GM12878 (cell line): ENCODE results near the gene CA11. TPM values are rescaled to one million over a fixed set of nuclear protein-coding genes. Genes with fewer than 3 reads are reported as not detected.

Experiments
- BHLHE40 ChIP-seq, 2 experiments: fragments of 450-650 bp in 1 of 2; IDR thresholded peaks; 2 replicates each; pipeline ENCODE4 v1.6.1; 2011 to 2017; ENCODE audit warnings: low read depth in 2 of 2, borderline replicate concordance in 1 of 2, improper control_type of control experiment in 1 of 2, low read length in 1 of 2, mild to moderate bottlenecking in 1 of 2
- DPF2 ChIP-seq: fragments of 450-650 bp; IDR thresholded peaks from 2 replicates; pipeline ENCODE4 v1.6.1; 2017; ENCODE audit warnings: mild to moderate bottlenecking
- FOS ChIP-seq: IDR thresholded peaks from 3 replicates; pipeline ENCODE4 v1.6.1; 2011; ENCODE audit warnings: borderline replicate concordance; ENCODE audit not compliant: insufficient read length; ENCODE audit errors: extremely low read depth
- KDM1A ChIP-seq: fragments of 200-600 bp; sonication (generic); IDR thresholded peaks from 2 replicates; pipeline ENCODE4 v1.6.1; 2016; ENCODE audit warnings: borderline replicate concordance
- MYC ChIP-seq: IDR thresholded peaks from 2 replicates; pipeline ENCODE4 v1.6.1; 2011; ENCODE audit warnings: mild to moderate bottlenecking, low read length, moderate library complexity, inconsistent platforms; ENCODE audit not compliant: insufficient read depth, insufficient replicate concordance, insufficient read length, severe bottlenecking
- NFIC ChIP-seq: IDR thresholded peaks from 2 replicates; pipeline ENCODE4 v1.6.1; 2012; ENCODE audit warnings: low read depth, mild to moderate bottlenecking, inconsistent platforms, low read length, moderate library complexity
- NFXL1 ChIP-seq: fragments of 450-650 bp; IDR thresholded peaks from 2 replicates; pipeline ENCODE4 v1.6.1; 2017; ENCODE audit warnings: antibody characterized with exemption, mild to moderate bottlenecking, borderline replicate concordance
- PAX5 ChIP-seq: IDR thresholded peaks from 2 replicates; pipeline ENCODE4 v1.6.1; 2011; ENCODE audit warnings: low read depth, low read length, borderline replicate concordance
- STAT3 ChIP-seq: IDR thresholded peaks from 2 replicates; pipeline ENCODE4 v1.6.1; 2011; ENCODE audit warnings: low read depth, low read length, improper control_type of control experiment
- SUPT20H ChIP-seq: IDR thresholded peaks from 2 replicates; pipeline ENCODE4 v1.6.1; 2011; ENCODE audit warnings: low read depth, mild to moderate bottlenecking, low read length, moderate library complexity, borderline replicate concordance; ENCODE audit not compliant: control insufficient read depth
- ZBTB40 ChIP-seq: fragments of 450-650 bp; IDR thresholded peaks from 2 replicates; pipeline ENCODE4 v1.6.1; 2016; ENCODE audit warnings: mild to moderate bottlenecking, moderate library complexity, borderline replicate concordance
- polyA plus RNA-seq, 11 experiments: library from polyadenylated mRNA; depleted of rRNA in 4 of 11; unstranded in 6 of 11; stranded (reverse) in 5 of 11; fragments of >200 nt; fragmentation: Nextera tagmentation in 4 of 11; fragmentation: Illumina TruSeq in 1 of 11; extraction: Ambion mirVana in 4 of 11; extraction: Trizol in 1 of 11; gene quantifications; 1 replicate in 1 of 11; 2 replicates in 10 of 11; pipeline versions ENCODE4 v1.2.1 to v1.2.3, GENCODE V29; 2011 to 2016; ENCODE audit warnings: inconsistent platforms in 2 of 11, missing spikeins in 2 of 11, low read depth in 1 of 11
- total RNA-seq, 4 experiments: library from RNA; depleted of rRNA in 3 of 4; stranded (reverse); fragments of >200 nt in 3 of 4; fragmentation: Illumina TruSeq in 1 of 4; extraction: Trizol in 1 of 4; gene quantifications; 2 replicates each; pipeline versions ENCODE4 v1.2.1 to v1.2.3, GENCODE V29; 2013 to 2021
- TF ChIP-seq, protein P1 (sequence below): fragments of 450-650 bp; conservative IDR thresholded peaks from 2 replicates; pipeline ENCODE4 v1.6.1; 2017; ENCODE audit warnings: mild to moderate bottlenecking, moderate library complexity
- TF ChIP-seq, protein P2 (sequence below), 3 experiments: IDR thresholded peaks in 2 of 3; conservative IDR thresholded peaks in 1 of 3; 2 replicates each; pipeline ENCODE4 v1.5.1; 2011; ENCODE audit warnings: low read depth in 3 of 3, low read length in 3 of 3, mild to moderate bottlenecking in 3 of 3, control low read depth in 2 of 3, moderate library complexity in 2 of 3, inconsistent platforms in 1 of 3, mixed read lengths in 1 of 3; ENCODE audit not compliant: control insufficient read depth in 2 of 3, insufficient read depth in 1 of 3; ENCODE audit errors: extremely low read depth in 1 of 3
- TF ChIP-seq, protein P3 (sequence below): IDR thresholded peaks from 2 replicates; pipeline ENCODE4 v1.6.1; 2011; ENCODE audit warnings: low read depth, low read length, improper control_type of control experiment, borderline replicate concordance
- TF ChIP-seq, protein P4 (sequence below): IDR thresholded peaks from 2 replicates; pipeline ENCODE4 v1.6.1; 2012; ENCODE audit warnings: low read depth, low read length, improper control_type of control experiment
- TF ChIP-seq, protein P5 (sequence below): fragments of 450-650 bp; IDR thresholded peaks from 2 replicates; pipeline ENCODE4 v1.6.1; 2016; ENCODE audit warnings: mild to moderate bottlenecking

CA11 gene
- total and polyA plus RNA-seq, 10 of the 15 experiments (the other 5 are each of a cell fraction or from before 2014, with no cell fraction given): 1.7 to 7.5 (median 2.4) TPM

DNA sequence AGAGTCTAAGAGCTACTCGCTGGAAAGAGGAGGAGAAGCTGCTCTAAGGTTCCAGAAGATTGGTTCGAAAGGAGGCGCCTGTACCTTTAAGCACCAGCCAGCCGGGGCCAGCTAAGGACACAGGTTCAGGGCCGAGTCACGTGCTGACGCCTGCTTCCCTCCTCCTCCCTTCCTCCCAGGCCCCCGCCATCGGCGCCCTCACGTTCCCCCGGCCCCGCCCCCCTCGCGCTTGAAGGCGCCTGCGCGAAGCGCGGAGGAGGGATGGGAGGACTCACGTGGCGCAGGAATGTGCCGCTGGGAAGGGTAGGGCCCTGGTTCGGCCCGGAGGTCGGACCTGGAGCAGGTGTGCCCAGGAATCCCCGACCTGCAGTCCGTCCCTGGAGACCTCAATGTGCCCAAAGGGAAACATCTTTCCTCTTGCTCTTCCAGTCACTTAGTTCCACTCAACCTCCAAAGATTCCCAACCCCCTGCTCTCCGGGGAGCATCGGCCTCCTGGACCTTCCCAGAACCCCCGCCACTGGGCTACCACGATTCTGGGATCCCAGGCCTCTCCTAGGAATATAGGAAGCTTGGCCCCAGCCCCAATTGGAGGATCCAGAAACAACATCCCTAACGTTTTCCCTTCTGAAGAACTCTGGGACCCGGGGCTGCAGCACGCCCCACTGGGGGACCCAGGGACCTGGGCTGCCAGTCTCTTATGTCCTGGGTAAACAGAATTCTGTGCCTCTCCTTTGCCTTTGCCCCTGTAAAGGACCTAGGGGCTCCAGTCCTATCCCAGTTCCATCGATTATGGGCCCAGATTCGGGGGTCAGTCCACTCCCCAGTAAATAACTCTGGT, 11.3 kb downstream of the CA11 start (continued):
- TF ChIP-seq, protein P1, sequence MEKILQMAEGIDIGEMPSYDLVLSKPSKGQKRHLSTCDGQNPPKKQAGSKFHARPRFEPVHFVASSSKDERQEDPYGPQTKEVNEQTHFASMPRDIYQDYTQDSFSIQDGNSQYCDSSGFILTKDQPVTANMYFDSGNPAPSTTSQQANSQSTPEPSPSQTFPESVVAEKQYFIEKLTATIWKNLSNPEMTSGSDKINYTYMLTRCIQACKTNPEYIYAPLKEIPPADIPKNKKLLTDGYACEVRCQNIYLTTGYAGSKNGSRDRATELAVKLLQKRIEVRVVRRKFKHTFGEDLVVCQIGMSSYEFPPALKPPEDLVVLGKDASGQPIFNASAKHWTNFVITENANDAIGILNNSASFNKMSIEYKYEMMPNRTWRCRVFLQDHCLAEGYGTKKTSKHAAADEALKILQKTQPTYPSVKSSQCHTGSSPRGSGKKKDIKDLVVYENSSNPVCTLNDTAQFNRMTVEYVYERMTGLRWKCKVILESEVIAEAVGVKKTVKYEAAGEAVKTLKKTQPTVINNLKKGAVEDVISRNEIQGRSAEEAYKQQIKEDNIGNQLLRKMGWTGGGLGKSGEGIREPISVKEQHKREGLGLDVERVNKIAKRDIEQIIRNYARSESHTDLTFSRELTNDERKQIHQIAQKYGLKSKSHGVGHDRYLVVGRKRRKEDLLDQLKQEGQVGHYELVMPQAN: 0 out of 2 replicates have a peak, but pooled peaks have one; percentile 42
- TF ChIP-seq KDM1A: no peak
- no peak for TF ChIP-seq SUPT20H
- peak; percentile 100 for TF ChIP-seq NFXL1
- TF ChIP-seq, protein P2, sequence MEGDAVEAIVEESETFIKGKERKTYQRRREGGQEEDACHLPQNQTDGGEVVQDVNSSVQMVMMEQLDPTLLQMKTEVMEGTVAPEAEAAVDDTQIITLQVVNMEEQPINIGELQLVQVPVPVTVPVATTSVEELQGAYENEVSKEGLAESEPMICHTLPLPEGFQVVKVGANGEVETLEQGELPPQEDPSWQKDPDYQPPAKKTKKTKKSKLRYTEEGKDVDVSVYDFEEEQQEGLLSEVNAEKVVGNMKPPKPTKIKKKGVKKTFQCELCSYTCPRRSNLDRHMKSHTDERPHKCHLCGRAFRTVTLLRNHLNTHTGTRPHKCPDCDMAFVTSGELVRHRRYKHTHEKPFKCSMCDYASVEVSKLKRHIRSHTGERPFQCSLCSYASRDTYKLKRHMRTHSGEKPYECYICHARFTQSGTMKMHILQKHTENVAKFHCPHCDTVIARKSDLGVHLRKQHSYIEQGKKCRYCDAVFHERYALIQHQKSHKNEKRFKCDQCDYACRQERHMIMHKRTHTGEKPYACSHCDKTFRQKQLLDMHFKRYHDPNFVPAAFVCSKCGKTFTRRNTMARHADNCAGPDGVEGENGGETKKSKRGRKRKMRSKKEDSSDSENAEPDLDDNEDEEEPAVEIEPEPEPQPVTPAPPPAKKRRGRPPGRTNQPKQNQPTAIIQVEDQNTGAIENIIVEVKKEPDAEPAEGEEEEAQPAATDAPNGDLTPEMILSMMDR (IDR thresholded peaks at IDR 0.05 in 2 of 3, conservative IDR thresholded peaks at IDR 0.05 in 1 of 3; ENCODE audit: control insufficient read depth in 2 of 3, extremely low read depth in 1 of 3, insufficient read depth in 1 of 3, low read depth in 3 of 3, low read length in 3 of 3): no peak
- TF ChIP-seq BHLHE40 (IDR thresholded peaks at IDR 0.05; ENCODE audit: borderline replicate concordance in 1 of 2, low read depth in 2 of 2, low read length in 1 of 2): peak; percentile 99
- TF ChIP-seq FOS: no peak
- TF ChIP-seq MYC: no peak
- no peak for TF ChIP-seq NFIC
- TF ChIP-seq, protein P3, sequence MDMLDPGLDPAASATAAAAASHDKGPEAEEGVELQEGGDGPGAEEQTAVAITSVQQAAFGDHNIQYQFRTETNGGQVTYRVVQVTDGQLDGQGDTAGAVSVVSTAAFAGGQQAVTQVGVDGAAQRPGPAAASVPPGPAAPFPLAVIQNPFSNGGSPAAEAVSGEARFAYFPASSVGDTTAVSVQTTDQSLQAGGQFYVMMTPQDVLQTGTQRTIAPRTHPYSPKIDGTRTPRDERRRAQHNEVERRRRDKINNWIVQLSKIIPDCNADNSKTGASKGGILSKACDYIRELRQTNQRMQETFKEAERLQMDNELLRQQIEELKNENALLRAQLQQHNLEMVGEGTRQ: peak; percentile 89
- no peak for TF ChIP-seq STAT3
- TF ChIP-seq, protein P4, sequence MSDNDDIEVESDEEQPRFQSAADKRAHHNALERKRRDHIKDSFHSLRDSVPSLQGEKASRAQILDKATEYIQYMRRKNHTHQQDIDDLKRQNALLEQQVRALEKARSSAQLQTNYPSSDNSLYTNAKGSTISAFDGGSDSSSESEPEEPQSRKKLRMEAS: peak; percentile 94; the same call in 1 of the 2 replicates
- TF ChIP-seq DPF2: peak; percentile 45; the same call in 1 of the 2 replicates
- no peak for TF ChIP-seq ZBTB40
- TF ChIP-seq, protein P5, sequence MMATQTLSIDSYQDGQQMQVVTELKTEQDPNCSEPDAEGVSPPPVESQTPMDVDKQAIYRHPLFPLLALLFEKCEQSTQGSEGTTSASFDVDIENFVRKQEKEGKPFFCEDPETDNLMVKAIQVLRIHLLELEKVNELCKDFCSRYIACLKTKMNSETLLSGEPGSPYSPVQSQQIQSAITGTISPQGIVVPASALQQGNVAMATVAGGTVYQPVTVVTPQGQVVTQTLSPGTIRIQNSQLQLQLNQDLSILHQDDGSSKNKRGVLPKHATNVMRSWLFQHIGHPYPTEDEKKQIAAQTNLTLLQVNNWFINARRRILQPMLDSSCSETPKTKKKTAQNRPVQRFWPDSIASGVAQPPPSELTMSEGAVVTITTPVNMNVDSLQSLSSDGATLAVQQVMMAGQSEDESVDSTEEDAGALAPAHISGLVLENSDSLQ: 0 out of 2 replicates have a peak, but pooled peaks have one; percentile 17
- TF ChIP-seq PAX5: peak; percentile 58; the same call in 1 of the 2 replicates
